ENCODE measurements around the gene NXPH1. TPM values are rescaled to one million over a fixed set of nuclear protein-coding genes. Genes with fewer than 3 reads are reported as not detected.

Gene NXPH1
- total and polyA plus RNA-seq, 7 donors, result not detected

DNA sequence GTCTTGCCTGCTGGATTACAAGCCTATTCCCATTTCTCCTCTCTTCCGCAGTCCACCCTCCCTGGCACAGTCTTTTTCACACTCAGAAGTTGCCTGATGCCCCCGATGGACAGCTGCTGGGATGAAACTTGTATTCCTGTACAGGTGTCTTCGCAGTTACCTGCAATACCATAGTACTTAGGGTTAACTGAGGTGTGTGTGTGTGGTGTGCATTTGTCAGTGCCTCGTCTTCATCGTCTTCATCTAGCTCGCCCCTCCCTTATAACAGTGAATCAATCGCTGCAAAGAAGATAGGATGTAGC is 11.0 kb downstream of the NXPH1 start:
- H3K4me3 ChIP-seq, result no peak overlapping the region
- 48 to 62% methylated on average over 7 of the region's 7 CpGs for WGBS, 2 donors
- peaks cover 35 to 58% (median 49%) of the 10 kb centered on the region in 3 donors for H3K27me3 ChIP-seq
- peaks cover 0 to 4% (median 0%) of the 10 kb centered on the region in 4 donors for H3K9me3 ChIP-seq
- intact Hi-C loops (cut with DNase I), result no loop called here
- no peaks in the 10 kb centered on the region for H3K36me3 ChIP-seq
- H3K27ac ChIP-seq, result no peak overlapping the region
- peaks cover 0 to 16% (median 6%) of the 10 kb centered on the region in 4 donors for H3K4me1 ChIP-seq
- no peak for DNase-seq
- TF ChIP-seq, protein P1, sequence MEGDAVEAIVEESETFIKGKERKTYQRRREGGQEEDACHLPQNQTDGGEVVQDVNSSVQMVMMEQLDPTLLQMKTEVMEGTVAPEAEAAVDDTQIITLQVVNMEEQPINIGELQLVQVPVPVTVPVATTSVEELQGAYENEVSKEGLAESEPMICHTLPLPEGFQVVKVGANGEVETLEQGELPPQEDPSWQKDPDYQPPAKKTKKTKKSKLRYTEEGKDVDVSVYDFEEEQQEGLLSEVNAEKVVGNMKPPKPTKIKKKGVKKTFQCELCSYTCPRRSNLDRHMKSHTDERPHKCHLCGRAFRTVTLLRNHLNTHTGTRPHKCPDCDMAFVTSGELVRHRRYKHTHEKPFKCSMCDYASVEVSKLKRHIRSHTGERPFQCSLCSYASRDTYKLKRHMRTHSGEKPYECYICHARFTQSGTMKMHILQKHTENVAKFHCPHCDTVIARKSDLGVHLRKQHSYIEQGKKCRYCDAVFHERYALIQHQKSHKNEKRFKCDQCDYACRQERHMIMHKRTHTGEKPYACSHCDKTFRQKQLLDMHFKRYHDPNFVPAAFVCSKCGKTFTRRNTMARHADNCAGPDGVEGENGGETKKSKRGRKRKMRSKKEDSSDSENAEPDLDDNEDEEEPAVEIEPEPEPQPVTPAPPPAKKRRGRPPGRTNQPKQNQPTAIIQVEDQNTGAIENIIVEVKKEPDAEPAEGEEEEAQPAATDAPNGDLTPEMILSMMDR (IDR thresholded peaks at IDR 0.05), result no peak
- no peak for TF ChIP-seq POLR2A (IDR thresholded peaks at IDR 0.05)
- TF ChIP-seq EP300 (IDR thresholded peaks at IDR 0.05), result no peak
- TF ChIP-seq POLR2AphosphoS5 (IDR thresholded peaks at IDR 0.05), result no peak

GRCh38 chr7:8453535-8453934 is 20.1 kb downstream of the NXPH1 start:
- H3K36me3 ChIP-seq, result no peaks in the 10 kb centered on the region
- intact Hi-C loops (cut with DNase I), result no loop called here
- H3K27ac ChIP-seq, result no peak overlapping the region
- 60 to 78% methylated on average over 1 of the region's 1 CpG for WGBS, 2 donors
- H3K4me3 ChIP-seq, result no peak overlapping the region
- H3K27me3 ChIP-seq, result no peaks in the 10 kb centered on the region
- no peaks in the 10 kb centered on the region for H3K9me3 ChIP-seq
- H3K4me1 ChIP-seq, result no peaks in the 10 kb centered on the region
- DNase-seq, result no peak
- no peak for TF ChIP-seq POLR2A (IDR thresholded peaks at IDR 0.05)
- no peak for TF ChIP-seq POLR2AphosphoS5 (IDR thresholded peaks at IDR 0.05)
- TF ChIP-seq, protein P1 (IDR thresholded peaks at IDR 0.05), result no peak
- TF ChIP-seq EP300 (IDR thresholded peaks at IDR 0.05), result no peak

DNA sequence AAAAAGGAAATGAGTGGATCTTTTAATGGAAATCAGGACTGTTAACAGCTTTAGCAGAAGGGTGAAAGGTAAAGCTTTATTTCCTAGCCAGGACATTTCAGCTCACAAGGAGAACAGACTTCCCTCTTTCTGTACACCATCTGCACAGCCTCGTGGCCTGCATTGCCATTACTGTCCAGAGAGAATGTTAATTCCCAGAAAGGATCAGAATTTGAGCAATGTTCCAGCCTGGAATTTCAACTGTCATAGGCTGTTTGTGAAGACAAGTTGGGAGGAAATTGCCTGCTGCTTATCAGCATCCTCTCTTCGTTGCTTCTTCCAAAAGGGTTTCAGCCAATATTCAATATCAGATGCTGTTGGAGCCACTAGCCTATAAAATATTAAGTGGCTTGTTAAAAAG is 22.0 kb downstream of the NXPH1 start:
- no peaks in the 10 kb centered on the region for H3K36me3 ChIP-seq
- H3K27ac ChIP-seq, result no peak overlapping the region
- no peaks in the 10 kb centered on the region for H3K9me3 ChIP-seq
- intact Hi-C loops (cut with DNase I), result no loop called here
- no peaks in the 10 kb centered on the region for H3K27me3 ChIP-seq
- TF ChIP-seq POLR2A (IDR thresholded peaks at IDR 0.05) (no peak), EP300 (IDR thresholded peaks at IDR 0.05) (no peak), POLR2AphosphoS5 (IDR thresholded peaks at IDR 0.05) (no peak)
- TF ChIP-seq, protein P1 (IDR thresholded peaks at IDR 0.05), result no peak
- WGBS, 2 donors, result 41 to 45% methylated on average over 2 of the region's 2 CpGs
- no peaks in the 10 kb centered on the region for H3K4me1 ChIP-seq
- DNase-seq, result no peak
- H3K4me3 ChIP-seq, result no peak overlapping the region

GRCh38 chr7:8462309-8462708 is 28.9 kb downstream of the NXPH1 start:
- Histone ChIP-seq H3K9me3 (no peaks in the 10 kb centered on the region), H3K4me1 (no peaks in the 10 kb centered on the region), H3K27me3 (no peaks in the 10 kb centered on the region), H3K27ac (no peak overlapping the region), H3K4me3 (no peak overlapping the region), H3K36me3 (no peaks in the 10 kb centered on the region)
- no peak for TF ChIP-seq POLR2A (IDR thresholded peaks at IDR 0.05)
- TF ChIP-seq POLR2AphosphoS5 (IDR thresholded peaks at IDR 0.05), result no peak
- TF ChIP-seq, protein P1 (IDR thresholded peaks at IDR 0.05), result no peak
- no peak for TF ChIP-seq EP300 (IDR thresholded peaks at IDR 0.05)
- 76 to 91% methylated on average over 2 of the region's 2 CpGs for WGBS, 2 donors
- no peak for DNase-seq
- intact Hi-C loops (cut with DNase I), result no loop called here

DNA sequence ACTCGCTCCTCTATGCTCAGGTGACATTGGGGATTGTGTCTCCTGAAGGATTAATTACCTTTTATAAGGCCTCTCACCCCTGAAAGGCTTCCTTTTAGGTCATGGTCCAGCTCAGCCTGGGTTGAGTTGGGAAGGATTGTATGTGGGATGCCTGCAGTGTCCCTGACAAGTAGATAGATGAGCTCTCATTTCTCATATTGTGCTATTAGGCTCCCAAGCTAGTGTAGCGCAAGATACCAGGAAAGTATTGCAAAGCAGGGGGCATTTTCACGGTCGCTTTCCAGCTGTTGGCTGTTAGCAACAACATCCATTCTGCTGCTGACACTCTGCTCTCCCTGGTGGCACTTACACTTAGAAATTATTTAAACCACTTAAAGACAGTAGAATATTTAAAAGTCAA is 31.9 kb downstream of the NXPH1 start:
- no peak for DNase-seq
- H3K27ac ChIP-seq, result no peak overlapping the region
- H3K36me3 ChIP-seq, result no peaks in the 10 kb centered on the region
- 86 to 87% methylated on average over 4 of the region's 4 CpGs for WGBS, 2 donors
- intact Hi-C loops (cut with DNase I), result no loop called here
- H3K9me3 ChIP-seq, result no peaks in the 10 kb centered on the region
- no peaks in the 10 kb centered on the region for H3K27me3 ChIP-seq
- no peak for TF ChIP-seq POLR2A (IDR thresholded peaks at IDR 0.05)
- TF ChIP-seq EP300 (IDR thresholded peaks at IDR 0.05), result no peak
- no peak for TF ChIP-seq POLR2AphosphoS5 (IDR thresholded peaks at IDR 0.05)
- H3K4me1 ChIP-seq, result no peaks in the 10 kb centered on the region
- H3K4me3 ChIP-seq, result no peak overlapping the region

All from sigmoid colon (tissue), 7 donors.